Hematopoietic multipotent progenitor cell treated with erythropoietin and hydrocortisone succinate and interleukin-3 and kit ligand, for 17 days (in vitro differentiated cells): ENCODE results near the gene IPO4.

Source experiments
- DNase-seq: peaks from one replicate; pipeline ENCODE4 v3.0.0-alpha.2; 2015; ENCODE audit warnings: low spot score

The IPO4 gene

DNA sequence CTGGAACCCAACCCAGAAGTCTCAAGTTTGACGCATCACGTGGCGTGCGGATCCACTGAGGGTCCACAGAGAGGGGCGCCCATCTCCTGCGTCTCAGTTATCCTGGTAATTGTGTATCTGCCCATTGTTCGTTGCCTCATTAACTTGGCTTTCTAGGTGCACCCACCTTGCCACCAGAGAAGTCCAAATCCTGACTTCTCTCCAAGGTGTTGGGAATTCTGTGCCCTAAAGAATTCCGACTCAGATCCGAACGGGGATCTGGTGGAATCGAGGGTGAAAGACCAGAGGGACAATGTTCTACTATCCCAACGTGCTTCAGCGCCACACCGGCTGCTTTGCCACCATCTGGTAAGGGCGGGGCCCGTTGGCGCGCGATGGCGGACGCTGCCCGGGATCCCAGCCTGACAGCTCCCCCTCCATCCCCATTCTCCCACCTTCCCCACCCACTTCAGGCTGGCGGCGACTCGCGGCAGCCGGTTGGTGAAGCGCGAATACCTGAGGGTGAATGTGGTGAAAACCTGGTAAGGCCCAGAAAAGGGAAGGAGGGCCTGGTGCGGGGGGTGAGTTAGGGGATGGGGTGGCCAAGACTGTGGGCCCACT, 16.3 kb downstream of the IPO4 start:
- no peak for DNase-seq

DNA sequence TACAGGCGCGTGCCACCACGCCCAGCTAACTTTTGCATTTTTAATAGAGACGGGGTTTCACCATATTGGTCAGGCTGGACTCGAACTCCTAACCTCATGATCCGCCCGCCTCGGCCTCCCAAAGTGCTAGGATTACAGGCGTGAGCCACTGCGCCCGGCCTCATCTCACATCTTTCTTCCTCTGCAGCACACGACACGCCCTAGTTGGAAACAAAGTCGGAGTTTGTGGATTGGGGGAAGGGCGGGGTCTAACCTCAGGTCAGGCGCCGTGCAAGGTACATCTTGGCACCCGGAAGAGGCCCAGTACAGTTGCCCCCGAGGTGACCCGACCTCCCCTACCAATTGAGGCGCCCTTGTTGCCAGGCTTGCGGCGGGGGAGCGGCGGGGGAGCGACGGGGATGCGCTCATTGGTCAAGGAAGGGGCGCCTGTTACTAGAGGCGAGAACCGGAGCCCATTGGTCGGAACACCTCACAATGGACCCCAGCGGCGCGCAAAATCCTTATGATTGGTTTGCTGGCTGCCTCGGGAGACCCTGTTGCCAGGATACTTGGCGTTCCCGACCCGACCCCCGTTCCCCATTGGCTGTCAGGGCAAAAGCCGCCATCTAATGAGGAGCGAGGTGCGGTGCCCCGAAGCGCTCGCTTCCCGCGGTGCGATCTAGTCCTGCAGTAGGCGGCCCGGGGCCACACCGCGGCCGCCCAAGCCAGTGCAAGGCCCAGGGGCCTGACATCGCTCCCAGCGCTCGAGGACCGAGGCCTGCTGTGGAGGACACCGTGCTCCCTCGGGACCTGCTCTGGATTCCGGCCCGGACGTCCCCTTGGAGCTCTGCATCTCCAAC, 17.0 kb downstream of the IPO4 start, which contains the start of gene REC8:
REC8 (plus strand) TSS at position 659 of the 839 bp plus-strand sequence. CDS start 473 bp downstream, outside the sequence.
- DNase-seq: peak; percentile 25

DNA sequence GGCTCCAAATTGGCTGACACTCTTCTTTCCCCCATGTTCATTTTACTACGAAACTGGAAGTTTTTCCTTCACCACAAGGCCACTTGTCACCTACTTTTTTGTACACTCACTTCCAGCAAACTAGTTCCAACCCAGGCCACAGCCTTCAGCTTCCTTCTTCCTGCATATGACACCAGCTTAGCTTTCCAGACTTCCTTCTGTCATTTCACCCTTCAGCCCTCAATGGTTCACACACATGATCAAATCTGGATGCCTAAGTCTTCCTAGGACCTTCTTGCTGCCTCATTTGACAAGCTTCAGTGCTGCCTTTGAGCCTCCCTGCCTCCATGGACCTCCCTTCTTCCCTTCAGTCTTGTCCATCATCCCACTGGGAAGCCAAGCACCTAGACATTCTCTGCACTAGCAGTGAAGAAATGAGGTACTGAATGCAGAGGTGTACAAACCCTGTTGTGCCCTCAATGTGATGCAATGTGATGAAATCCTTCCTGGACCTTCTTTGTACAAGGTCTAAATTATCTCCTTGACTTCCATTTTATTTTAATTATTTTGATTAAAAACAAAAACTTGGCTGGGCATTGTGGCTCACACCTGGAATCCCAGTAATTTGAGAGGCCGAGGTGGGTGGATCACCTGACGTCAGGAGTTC, 21.0 kb downstream of the IPO4 start:
- DNase-seq: peak; percentile 22

DNA sequence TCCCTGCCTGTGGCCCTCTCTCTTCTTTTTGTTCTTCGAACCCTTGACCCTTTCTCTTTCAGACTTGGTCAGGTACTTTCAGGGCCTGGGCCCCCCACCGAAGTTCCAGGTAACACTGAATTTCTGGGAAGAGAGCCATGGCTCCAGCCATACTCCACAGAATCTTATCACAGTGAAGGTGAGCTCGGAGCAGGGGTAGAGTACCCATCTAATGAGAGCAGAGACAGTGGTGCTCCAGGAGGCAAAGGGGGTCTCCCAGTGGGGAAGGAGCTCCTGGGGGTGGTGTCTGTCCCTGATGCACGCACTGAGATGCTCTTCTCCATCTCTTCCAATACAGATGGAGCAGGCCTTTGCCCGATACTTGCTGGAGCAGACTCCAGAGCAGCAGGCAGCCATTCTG, 22.8 kb downstream of the IPO4 start:
- no peak for DNase-seq

DNA sequence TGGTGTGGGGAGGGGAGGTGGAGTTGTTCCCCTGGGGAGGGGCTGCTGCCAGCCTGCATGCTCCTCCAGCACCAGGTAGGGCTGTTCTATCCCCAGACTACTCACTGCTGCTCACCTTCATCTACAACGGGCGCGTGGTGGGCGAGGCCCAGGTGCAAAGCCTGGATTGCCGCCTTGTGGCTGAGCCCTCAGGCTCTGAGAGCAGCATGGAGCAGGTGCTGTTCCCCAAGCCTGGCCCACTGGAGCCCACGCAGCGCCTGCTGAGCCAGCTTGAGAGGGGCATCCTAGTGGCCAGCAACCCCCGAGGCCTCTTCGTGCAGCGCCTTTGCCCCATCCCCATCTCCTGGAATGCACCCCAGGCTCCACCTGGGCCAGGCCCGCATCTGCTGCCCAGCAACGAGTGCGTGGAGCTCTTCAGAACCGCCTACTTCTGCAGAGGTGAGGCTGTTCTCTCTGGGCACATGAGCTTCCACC, 24.1 kb downstream of the IPO4 start:
- DNase-seq: no peak

DNA sequence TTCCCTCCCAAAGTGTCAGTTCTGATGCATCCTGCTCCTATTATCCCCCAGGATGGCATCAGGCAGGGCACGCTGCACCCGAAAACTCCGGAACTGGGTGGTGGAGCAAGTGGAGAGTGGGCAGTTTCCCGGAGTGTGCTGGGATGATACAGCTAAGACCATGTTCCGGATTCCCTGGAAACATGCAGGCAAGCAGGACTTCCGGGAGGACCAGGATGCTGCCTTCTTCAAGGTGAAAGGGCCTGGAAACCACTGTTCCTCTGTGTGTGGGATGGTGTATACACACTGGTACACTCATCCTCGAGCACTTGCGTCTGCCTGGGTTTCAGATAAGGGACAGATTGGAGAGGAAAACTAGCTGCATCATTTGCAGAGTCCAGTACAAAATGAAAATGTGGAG, 26.5 kb downstream of the IPO4 start:
- peak; percentile 54 for DNase-seq

DNA sequence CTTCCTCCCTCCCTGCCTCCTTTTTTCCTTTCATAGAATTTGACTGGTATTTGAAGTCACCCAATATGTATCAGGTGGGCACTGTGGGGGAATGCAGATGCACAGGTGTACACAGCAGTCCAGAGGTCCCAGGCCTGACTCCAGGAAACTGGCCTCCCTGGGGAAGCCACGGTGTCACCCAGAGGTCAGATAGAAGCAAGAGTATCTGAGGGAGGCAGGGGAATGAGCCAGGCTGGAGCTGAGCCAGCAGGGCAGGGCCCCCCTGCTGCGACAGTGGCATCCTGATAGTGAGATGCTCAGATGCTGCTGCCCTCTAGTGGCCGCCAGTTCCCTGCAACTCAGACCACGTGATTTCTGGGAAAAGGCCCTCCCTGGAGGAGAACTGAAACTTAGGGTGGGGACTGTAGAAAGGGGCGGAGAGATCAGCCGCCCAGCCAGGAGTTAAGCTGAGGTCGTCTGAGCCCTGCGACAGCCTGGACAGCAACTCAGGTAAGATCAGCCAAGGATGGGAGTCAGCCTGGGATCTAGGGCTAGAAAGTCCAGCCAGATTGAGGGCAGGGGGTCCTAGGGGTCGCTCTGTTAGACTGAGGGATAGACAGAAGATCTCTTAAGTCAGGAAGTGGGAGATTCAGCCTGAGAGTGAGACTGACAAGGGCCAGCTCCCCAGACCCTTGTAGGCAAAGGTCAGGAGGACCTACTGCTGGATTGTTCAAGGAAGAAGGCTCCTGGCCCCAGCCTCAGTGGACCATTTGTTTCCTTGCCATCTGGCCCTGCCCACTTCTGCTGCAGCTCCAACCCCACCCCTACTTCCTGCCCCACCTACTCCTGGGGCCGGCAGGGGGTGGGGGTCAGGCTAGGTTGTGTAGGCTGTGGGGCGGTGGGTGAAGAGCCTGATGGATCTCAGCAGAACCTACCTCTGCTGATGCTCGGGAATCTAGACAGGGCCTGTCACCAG, 27.5 kb downstream of the IPO4 start, which contains the start of gene IRF9:
IRF9 (plus strand) TSS at position 416 of the 955 bp plus-strand sequence. CDS start 880 bp downstream, outside the sequence.
- peak; percentile 100 for DNase-seq

DNA sequence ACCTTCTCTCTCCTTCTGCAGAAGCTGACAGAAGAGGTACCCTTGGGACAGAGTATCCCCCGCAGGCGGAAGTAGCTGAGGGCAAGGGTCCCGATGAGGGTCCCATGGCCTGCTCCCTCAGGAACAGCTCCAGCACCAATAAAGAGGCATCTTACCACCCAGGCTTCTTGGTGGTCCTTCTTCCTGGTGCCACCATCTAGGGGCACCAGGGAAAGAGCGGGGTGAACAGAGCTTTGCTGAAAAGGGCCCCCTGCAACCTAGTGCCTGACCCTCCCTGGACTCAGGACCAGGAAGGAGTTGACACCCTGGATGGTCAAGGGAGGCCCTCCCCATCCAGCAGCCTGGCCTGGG, 28.1 kb downstream of the IPO4 start:
- DNase-seq: no peak

DNA sequence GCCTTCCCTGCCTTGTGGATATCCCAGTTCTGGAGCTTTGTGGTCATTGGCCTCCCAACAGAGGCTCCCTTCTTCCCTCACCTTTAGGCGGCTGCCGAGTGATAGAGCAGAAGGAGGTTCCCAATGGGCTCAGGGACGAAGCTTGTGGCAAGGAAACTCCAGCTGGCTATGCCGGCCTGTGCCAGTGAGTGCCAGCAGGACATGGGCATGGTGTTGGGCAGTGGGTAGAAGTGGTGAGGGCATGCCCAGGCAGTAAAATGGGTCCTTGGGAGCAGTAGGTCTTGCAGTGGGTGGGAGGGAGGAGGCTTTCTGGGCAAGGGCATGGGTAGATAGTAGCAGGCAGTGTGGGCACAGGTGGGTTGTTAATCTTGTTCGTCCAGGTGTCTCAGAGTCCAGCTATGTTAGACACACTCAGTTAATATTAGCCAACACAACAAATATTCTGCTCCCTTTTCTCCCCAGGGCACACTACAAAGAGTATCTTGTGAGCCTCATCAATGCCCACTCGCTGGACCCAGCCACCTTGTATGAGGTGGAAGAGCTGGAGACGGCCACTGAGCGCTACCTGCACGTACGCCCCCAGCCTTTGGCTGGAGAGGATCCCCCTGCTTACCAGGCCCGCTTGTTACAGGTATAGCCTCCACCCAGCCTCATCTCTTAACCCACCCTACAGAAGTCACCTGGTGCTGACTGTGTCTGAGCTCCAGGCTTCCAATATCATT, 28.7 kb downstream of the IPO4 start:
- DNase-seq: no peak

DNA sequence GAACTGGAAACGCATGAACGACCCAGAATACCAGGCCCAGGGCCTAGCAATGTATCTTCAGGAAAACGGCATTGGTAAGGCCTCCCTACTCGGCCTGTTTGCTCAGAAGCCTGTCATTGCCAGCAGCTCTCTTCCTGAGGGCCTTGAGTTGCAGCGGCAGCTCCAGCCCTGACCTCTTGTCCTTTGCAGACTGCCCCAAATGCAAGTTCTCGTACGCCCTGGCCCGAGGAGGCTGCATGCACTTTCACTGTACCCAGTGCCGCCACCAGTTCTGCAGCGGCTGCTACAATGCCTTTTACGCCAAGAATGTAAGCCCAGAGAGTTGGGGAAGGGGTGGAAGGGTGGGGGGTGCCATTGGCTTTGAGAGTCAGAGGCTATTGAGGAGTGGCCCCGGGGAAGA, 31.3 kb downstream of the IPO4 start:
- DNase-seq: no peak

DNA sequence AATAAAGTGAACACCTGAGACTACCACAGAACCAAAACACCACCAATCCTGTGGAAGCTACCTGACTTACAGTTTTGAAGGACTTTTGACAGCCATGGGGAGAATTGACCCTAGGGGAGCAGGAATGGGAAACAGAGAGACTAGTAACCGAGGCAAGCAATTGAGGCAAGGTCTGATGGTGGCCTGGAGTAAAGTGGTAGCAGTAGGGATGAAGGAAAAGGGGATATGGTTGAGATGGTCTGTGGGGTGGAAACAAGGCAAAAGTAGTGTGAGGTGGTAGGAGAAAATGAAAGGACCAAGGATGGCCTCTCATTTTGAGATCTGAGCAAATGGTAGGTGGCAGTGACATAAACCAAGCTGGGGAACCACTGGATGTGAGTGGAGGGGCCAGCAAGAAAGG, 31.8 kb downstream of the IPO4 start:
- no peak for DNase-seq

DNA sequence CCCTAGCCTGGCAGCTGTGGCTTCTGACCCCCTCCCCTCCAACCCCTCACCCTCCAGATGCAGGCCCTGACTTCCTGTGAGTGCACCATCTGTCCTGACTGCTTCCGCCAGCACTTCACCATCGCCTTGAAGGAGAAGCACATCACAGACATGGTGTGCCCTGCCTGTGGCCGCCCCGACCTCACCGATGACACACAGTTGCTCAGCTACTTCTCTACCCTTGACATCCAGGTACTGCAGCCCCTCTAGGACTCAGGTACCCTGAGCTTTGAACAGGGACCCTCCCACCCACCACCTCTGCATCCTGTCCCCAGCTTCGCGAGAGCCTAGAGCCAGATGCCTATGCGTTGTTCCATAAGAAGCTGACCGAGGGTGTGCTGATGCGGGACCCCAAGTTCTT, 33.5 kb downstream of the IPO4 start:
- no peak for DNase-seq

DNA sequence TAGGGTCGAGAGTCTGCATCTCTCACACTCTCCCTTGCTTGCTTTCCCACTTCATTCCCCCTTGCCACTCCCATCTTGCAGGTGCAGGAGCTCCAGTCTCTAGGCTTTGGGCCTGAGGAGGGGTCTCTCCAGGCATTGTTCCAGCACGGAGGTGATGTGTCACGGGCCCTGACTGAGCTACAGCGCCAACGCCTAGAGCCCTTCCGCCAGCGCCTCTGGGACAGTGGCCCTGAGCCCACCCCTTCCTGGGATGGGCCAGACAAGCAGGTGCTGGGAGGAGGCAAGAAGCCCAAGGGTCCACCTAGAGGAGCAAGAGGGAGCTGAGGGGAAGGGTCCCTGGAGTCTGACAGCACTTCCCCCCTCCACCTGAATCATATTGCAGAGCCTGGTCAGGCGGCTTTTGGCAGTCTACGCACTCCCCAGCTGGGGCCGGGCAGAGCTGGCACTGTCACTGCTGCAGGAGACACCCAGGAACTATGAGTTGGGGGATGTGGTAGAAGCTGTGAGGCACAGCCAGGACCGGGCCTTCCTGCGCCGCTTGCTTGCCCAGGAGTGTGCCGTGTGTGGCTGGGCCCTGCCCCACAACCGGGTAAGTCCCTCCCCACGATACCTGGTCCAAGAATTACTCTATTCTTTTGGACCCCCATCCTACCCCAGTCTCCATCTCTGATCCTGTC, 37.1 kb downstream of the IPO4 start:
- no peak for DNase-seq

DNA sequence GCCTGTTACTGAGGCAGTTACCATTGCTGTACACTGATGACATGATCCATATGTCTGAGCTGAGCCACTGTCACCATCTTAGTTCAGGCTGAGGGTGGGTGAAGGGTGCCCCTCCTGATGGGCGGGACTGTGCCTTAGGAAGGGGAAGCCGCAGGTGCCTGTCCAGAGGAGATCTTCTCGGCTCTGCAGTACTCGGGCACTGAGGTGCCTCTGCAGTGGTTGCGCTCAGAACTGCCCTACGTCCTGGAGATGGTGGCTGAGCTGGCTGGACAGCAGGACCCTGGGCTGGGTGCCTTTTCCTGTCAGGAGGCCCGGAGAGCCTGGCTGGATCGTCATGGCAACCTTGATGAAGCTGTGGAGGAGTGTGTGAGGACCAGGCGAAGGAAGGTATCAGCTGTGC, 37.6 kb downstream of the IPO4 start:
- DNase-seq: no peak

DNA sequence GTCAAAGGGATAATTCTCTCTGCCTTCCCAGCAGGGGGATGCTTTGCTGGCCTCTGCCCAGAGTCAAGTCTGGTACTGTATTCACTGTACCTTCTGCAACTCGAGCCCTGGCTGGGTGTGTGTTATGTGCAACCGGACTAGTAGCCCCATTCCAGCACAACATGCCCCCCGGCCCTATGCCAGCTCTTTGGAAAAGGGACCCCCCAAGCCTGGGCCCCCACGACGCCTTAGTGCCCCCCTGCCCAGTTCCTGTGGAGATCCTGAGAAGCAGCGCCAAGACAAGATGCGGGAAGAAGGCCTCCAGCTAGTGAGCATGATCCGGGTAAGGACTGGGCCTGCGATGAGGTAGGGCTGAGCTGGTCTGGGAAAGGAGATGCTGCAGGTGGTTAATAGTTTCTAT, 38.0 kb downstream of the IPO4 start:
- no peak for DNase-seq

DNA sequence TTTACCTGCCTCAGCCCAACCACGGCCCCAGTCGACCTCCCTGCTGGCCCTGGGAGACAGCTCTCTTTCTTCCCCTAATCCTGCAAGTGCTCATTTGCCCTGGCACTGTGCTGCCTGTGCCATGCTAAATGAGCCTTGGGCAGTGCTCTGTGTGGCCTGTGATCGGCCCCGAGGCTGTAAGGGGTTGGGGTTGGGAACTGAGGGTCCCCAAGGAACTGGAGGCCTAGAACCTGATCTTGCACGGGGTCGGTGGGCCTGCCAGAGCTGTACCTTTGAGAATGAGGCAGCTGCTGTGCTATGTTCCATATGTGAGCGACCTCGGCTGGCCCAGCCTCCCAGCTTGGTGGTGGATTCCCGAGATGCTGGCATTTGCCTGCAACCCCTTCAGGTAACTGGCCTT, 38.6 kb downstream of the IPO4 start:
- DNase-seq: no peak

DNA sequence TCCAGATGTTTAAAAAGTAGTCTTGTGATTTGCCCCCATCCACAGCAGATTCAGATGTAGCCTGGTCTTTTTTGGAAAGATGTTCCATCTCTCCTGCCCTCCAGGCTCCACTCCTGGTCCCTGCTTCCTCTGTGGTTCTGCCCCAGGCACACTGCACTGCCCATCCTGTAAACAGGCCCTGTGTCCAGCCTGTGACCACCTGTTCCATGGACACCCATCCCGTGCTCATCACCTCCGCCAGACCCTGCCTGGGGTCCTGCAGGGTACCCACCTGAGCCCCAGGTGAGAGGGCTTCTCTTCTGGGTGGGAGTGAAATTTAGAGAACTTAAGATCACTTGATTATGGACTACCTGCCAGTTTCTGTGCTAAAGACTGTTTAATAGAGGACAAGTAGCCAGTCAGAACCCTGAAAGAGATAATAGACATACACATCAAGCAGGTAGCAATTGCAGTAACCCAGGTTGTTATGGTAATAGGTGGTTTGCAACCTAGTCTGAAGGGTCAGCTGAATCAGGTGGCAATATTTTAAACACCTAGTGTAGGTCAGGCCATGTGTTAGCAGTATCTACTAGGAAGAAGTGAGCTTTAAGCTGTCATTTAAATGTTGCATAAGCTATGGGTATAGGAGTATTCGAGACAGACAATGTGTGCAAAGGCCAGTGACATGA, 39.2 kb downstream of the IPO4 start:
- no peak for DNase-seq

DNA sequence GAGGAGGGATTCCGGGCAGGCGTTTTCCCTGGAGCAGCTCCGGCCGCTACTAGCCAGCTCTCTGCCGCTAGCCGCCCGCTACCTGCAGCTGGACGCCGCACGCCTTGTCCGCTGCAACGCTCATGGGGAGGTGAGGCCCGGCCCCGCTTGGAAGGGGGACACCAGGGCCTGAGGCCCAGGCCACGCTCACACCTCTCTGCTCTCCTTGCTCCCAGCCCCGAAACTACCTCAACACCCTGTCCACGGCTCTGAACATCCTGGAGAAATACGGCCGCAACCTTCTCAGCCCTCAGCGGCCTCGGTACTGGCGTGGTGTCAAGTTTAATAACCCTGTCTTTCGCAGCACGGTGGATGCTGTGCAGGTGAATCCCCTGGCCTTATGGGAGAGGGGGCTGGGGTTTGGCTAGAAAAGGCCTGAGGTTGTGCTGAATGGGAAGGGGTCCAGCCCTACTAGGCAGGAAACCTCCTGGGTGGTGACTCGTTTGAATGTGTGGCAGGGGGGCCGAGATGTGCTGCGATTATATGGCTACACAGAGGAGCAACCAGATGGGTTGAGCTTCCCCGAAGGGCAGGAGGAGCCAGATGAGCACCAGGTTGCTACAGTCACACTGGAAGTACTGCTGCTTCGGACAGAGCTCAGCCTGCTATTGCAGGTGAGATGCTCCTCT, 40.7 kb downstream of the IPO4 start:
- no peak for DNase-seq

DNA sequence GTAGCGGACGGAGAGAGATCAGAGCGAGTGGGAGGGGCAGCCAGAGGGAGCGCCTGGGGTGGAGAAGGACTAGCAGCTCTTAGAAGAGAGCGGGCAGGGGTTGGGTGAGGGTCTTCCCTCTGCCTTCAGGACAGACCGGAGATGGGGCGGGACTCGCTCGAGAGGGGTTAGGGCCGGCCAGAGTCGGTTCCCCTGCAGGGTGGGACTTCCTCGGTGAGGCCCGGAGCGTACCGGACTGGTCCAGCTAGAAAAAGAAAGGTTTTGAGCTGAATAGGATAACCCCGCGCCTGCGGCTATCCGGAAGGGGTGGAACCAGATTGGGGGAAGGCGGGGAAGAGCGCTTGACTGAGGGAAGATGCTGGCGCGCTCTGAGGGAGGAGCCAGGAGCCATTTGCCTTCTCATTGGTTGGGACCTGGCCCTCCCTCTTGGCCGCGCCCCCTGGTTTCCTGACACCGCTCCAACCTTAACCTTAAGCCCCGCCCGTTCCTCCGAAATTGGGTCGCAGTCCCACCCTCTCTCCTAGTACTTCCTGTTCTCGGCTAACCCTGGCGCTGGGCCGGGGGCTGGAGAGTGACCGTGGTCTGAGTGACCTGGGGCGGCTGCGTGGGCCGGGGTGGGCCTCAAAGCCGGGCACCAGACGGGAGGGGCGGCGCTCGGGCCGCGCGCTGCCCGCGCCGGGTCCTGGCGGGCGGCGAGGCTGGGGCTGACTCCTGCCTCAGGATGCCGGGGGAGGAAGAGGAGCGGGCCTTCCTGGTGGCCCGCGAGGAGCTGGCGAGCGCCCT, 41.4 kb downstream of the IPO4 start, which contains the start of gene RNF31:
RNF31 (plus strand) TSS at position 521 of the 783 bp plus-strand sequence; CDS start at position 722, 201 bp downstream.
- peak; percentile 98 for DNase-seq
